Trophoblast cell (in vitro differentiated cells and primary cell): ENCODE results near the gene SP6. TPM values are rescaled to one million over a fixed set of nuclear protein-coding genes. Genes with fewer than 3 reads are reported as not detected.

ENCODE experiments used
- DNase-seq, 2 donors: peaks; one replicate each; pipeline ENCODE4 v3.0.0-alpha.2; 2016
- H2AFZ ChIP-seq: 2 replicates; pipeline ENCODE4 v1.6.1; 2013; ENCODE audit warnings: low read length, moderate library complexity, mild to moderate bottlenecking; ENCODE audit not compliant: insufficient read depth, poor library complexity
- H2AK5ac ChIP-seq: 2 replicates; pipeline ENCODE4 v1.6.1; 2013; ENCODE audit warnings: mild to moderate bottlenecking, low read length
- H2BK120ac ChIP-seq: 2 replicates; pipeline ENCODE4 v1.6.1; 2013; ENCODE audit warnings: low read length, mild to moderate bottlenecking, moderate library complexity; ENCODE audit not compliant: insufficient read depth, poor library complexity
- H2BK12ac ChIP-seq: 2 replicates; pipeline ENCODE4 v1.6.1; 2013; ENCODE audit warnings: mild to moderate bottlenecking, low read length, moderate library complexity
- H2BK5ac ChIP-seq: 2 replicates; pipeline ENCODE4 v1.6.1; 2013; ENCODE audit warnings: low read length, low read depth, moderate library complexity, mild to moderate bottlenecking; ENCODE audit not compliant: poor library complexity
- H3K14ac ChIP-seq: 2 replicates; pipeline ENCODE4 v1.6.1; 2013; ENCODE audit warnings: mild to moderate bottlenecking, low read length
- H3K18ac ChIP-seq: 2 replicates; pipeline ENCODE4 v1.6.1; 2013; ENCODE audit warnings: mild to moderate bottlenecking, low read length
- H3K23ac ChIP-seq: 2 replicates; pipeline ENCODE4 v1.6.1; 2013; ENCODE audit warnings: low read length
- H3K27ac ChIP-seq: 2 replicates; pipeline ENCODE4 v1.5.1; 2013; ENCODE audit warnings: low read depth, mild to moderate bottlenecking, inconsistent platforms, low read length, moderate library complexity
- H3K27me3 ChIP-seq: 2 replicates; pipeline ENCODE4 v1.6.1; 2013; ENCODE audit warnings: inconsistent platforms, mild to moderate bottlenecking, low read length, moderate library complexity; ENCODE audit not compliant: insufficient read depth
- H3K36me3 ChIP-seq, 2 experiments: 1 replicate in 1 of 2; 2 replicates in 1 of 2; pipeline ENCODE4 v1.6.1; 2013; ENCODE audit warnings: low read length in 2 of 2, mild to moderate bottlenecking in 2 of 2, moderate library complexity in 1 of 2; ENCODE audit not compliant: insufficient read depth in 2 of 2, control insufficient read depth in 1 of 2
- H3K4ac ChIP-seq: 2 replicates; pipeline ENCODE4 v1.6.1; 2013; ENCODE audit warnings: low read depth, mild to moderate bottlenecking, low read length, moderate library complexity
- H3K4me1 ChIP-seq, 2 experiments: 1 replicate in 1 of 2; 2 replicates in 1 of 2; pipeline ENCODE4 v1.6.1; 2013; ENCODE audit warnings: low read length in 2 of 2, mild to moderate bottlenecking in 2 of 2, moderate library complexity in 1 of 2; ENCODE audit not compliant: insufficient read depth in 2 of 2, control insufficient read depth in 1 of 2
- H3K4me2 ChIP-seq: 2 replicates; pipeline ENCODE4 v1.6.1; 2013; ENCODE audit warnings: inconsistent platforms, mild to moderate bottlenecking, low read length, moderate library complexity
- H3K4me3 ChIP-seq: 2 replicates; pipeline ENCODE4 v1.5.1; 2013; ENCODE audit warnings: mild to moderate bottlenecking, low read depth, low read length, inconsistent platforms
- H3K79me1 ChIP-seq: one replicate; pipeline ENCODE4 v1.6.1; 2013; ENCODE audit warnings: low read length
- H3K79me2 ChIP-seq: 2 replicates; pipeline ENCODE4 v1.6.1; 2013; ENCODE audit warnings: low read length, mild to moderate bottlenecking; ENCODE audit not compliant: control insufficient read depth, insufficient read depth, poor library complexity
- H3K9ac ChIP-seq: 2 replicates; pipeline ENCODE4 v1.6.1; 2013; ENCODE audit warnings: mild to moderate bottlenecking, low read length
- H3K9me3 ChIP-seq: 2 replicates; pipeline ENCODE4 v1.6.1; 2013; ENCODE audit warnings: low read depth, mild to moderate bottlenecking, control low read depth, inconsistent platforms, low read length; ENCODE audit not compliant: insufficient read depth
- H4K12ac ChIP-seq: 2 replicates; pipeline ENCODE4 v1.6.1; 2013; ENCODE audit warnings: low read depth, mild to moderate bottlenecking, low read length, moderate library complexity
- H4K8ac ChIP-seq: 2 replicates; pipeline ENCODE4 v1.6.1; 2013; ENCODE audit warnings: low read depth, mild to moderate bottlenecking, low read length, moderate library complexity
- H4K91ac ChIP-seq: one replicate; pipeline ENCODE4 v1.6.1; 2013; ENCODE audit warnings: low read depth, mild to moderate bottlenecking, low read length, moderate library complexity
- WGBS: extraction: QIAGEN DNeasy Blood & Tissue Kit; methylation state at CpG from one replicate; pipeline ENCODE4 v1.1.7; 2013; ENCODE audit warnings: missing lambda C conversion rate; ENCODE audit not compliant: insufficient read length, insufficient coverage; ENCODE audit errors: extremely low coverage; 5-methylcytosine and 5-hydroxymethylcytosine counted together
- polyA plus RNA-seq: library from polyadenylated mRNA; stranded (reverse); fragments of 200-250 nt; gene quantifications from 2 replicates; pipeline ENCODE4 v1.2.3, GENCODE V29; 2013

Gene SP6
- polyA plus RNA-seq = 209 and 234 TPM in 2 replicates

DNA sequence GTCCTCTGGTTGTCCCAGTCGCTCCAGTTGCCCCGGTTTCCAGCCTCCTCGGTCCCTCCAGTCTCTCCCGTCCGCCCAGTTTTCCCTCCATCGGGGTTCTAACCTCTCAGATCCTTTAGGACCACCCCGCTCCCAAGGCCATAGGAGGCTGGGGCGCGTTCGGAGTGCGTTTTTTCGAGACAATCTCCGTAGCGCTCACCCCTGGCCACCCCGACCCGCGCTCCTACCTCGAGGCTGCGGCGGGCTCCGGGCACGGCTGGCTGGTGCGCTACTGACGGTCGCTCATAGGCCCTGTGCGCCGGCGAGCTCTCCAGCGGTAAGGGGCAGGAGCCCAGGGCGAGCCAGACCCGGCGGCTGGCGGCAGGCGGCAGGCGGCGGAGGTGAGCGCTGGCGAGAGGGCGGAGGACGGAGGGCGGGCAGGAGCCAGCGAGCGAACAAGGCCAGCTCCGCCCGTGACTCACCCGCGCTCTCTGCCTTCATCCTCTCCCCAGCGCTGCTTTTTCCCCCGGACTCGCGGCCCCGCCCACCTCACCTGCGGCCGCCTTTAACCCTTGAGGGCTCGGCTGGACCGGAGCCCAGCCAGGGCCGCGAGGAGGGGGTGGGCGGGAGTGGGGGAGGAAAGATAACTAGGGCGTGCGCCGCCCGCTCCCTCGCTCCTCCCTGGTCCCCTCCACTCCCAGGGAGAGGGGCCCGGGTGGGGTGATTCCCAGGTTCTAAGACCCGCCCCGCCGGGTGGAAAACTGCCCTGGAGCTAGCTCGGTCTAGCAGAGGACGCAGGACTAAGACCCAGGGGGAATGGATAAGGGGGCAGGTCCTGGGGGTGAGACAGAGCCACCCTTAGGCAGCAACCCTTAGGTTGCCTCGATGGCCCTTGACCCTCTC is at the start of gene SP6:
TSS of gene SP6 (minus strand) at position 472 of the 882 bp plus-strand sequence. CDS start 2,734 bp downstream, outside the sequence.
- peak; percentile 89 to 90 for DNase-seq
- WGBS = no CpG with 5 or more reads among the region's 71 CpGs
- peak within 1 kb of the TSS; percentile 59 for H4K91ac ChIP-seq
- no peak within 1 kb of the TSS for H3K23ac ChIP-seq
- H2BK5ac ChIP-seq = peak within 1 kb of the TSS; percentile 85
- peaks cover 26% of the 10 kb centered on the region for H3K79me1 ChIP-seq
- H4K12ac ChIP-seq = peak within 1 kb of the TSS; percentile 45
- H2BK120ac ChIP-seq = peak within 1 kb of the TSS; percentile 76
- peak within 1 kb of the TSS; percentile 82 for H4K8ac ChIP-seq
- H2AFZ ChIP-seq = peak within 1 kb of the TSS; percentile 53
- H3K4me2 ChIP-seq = peak within 1 kb of the TSS; percentile 82
- H3K36me3 ChIP-seq = peaks cover 9 to 16% of the 10 kb centered on the region in 2 experiments
- H3K4me3 ChIP-seq = peak within 1 kb of the TSS; percentile 67
- peak within 1 kb of the TSS; percentile 75 for H3K9ac ChIP-seq
- H3K27me3 ChIP-seq = peaks cover 13% of the 10 kb centered on the region
- H3K18ac ChIP-seq = peak within 1 kb of the TSS; percentile 89
- H2BK12ac ChIP-seq = peak within 1 kb of the TSS; percentile 72
- H3K9me3 ChIP-seq = no peaks in the 10 kb centered on the region
- H3K4me1 ChIP-seq = peaks cover 27 to 38% of the 10 kb centered on the region in 2 experiments
- peak within 1 kb of the TSS; percentile 86 for H3K14ac ChIP-seq
- H2AK5ac ChIP-seq = peak within 1 kb of the TSS; percentile 4
- peak within 1 kb of the TSS; percentile 57 for H3K27ac ChIP-seq
- H3K4ac ChIP-seq = peak within 1 kb of the TSS; percentile 57
- H3K79me2 ChIP-seq = peaks cover 17% of the 10 kb centered on the region

DNA sequence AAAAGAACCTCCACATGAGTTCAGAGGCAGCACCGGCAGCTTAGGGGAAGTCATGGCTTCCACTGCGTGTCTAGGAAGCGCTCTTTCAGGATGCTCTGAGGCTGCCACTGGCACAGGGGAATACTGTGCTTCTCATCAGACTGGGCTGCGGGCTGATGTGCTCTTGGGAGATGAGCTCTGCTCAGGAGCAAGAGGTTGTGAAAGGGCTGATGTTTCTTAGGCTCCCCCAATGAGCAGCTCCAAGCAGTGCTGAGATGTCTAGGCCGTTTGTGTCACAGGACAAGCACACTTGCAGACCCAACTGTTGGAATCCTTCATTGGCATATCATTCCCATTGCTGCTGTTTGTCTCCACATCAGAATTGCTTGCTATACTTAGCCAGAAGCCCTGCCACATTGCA is 48.7 kb upstream of the SP6 start:
- H2BK120ac ChIP-seq = no peak overlapping the region
- H2BK12ac ChIP-seq = no peak overlapping the region
- no peaks in the 10 kb centered on the region for H3K36me3 ChIP-seq
- WGBS = no CpG with 5 or more reads among the region's 5 CpGs
- H3K79me2 ChIP-seq = peaks cover 8% of the 10 kb centered on the region
- H3K18ac ChIP-seq = no peak overlapping the region
- H3K4me2 ChIP-seq = no peak overlapping the region
- no peak overlapping the region for H2AK5ac ChIP-seq
- H3K14ac ChIP-seq = no peak overlapping the region
- no peak overlapping the region for H3K4me3 ChIP-seq
- H4K91ac ChIP-seq = no peak overlapping the region
- H4K12ac ChIP-seq = no peak overlapping the region
- no peaks in the 10 kb centered on the region for H3K9me3 ChIP-seq
- H4K8ac ChIP-seq = no peak overlapping the region
- H2BK5ac ChIP-seq = no peak overlapping the region
- H3K4me1 ChIP-seq = peaks cover 4 to 8% of the 10 kb centered on the region in 2 experiments
- H3K23ac ChIP-seq = no peak overlapping the region
- no peak overlapping the region for H3K27ac ChIP-seq
- no peak overlapping the region for H2AFZ ChIP-seq
- H3K79me1 ChIP-seq = peaks cover 10% of the 10 kb centered on the region
- no peak for DNase-seq
- H3K4ac ChIP-seq = no peak overlapping the region
- H3K9ac ChIP-seq = no peak overlapping the region
- no peaks in the 10 kb centered on the region for H3K27me3 ChIP-seq

DNA sequence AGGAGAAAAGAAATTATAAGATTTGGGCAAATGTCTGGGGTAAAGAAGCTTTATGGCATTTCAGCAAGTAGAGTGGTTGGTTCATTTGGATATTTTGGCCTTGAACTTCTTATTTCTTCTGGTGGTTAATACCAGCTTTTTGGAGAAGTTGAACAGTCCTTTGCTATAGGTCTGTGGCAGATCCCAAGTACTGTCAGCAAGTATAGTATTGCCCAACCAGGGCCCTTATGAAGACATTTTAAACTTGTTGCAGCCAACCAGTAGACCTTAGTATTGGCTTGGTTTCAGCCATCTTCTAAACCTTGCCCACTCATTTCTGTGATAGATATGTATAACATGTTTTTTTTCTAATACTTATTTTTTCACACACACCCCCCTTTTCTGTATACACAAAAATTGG is 47.3 kb upstream of the SP6 start:
- no peak overlapping the region for H4K12ac ChIP-seq
- H2BK12ac ChIP-seq = no peak overlapping the region
- no peak overlapping the region for H2BK5ac ChIP-seq
- no peak overlapping the region for H3K18ac ChIP-seq
- no peak overlapping the region for H3K23ac ChIP-seq
- no peak overlapping the region for H3K14ac ChIP-seq
- H3K9me3 ChIP-seq = no peaks in the 10 kb centered on the region
- no peaks in the 10 kb centered on the region for H3K36me3 ChIP-seq
- peak in 1 of 2 donors; percentile 11 for DNase-seq
- H3K9ac ChIP-seq = no peak overlapping the region
- no peak overlapping the region for H2AFZ ChIP-seq
- H3K4me2 ChIP-seq = no peak overlapping the region
- peaks cover 0 to 3% of the 10 kb centered on the region in 2 experiments for H3K4me1 ChIP-seq
- no peak overlapping the region for H2BK120ac ChIP-seq
- no peak overlapping the region for H3K27ac ChIP-seq
- H3K79me2 ChIP-seq = peaks cover 8% of the 10 kb centered on the region
- H3K79me1 ChIP-seq = peaks cover 10% of the 10 kb centered on the region
- no peaks in the 10 kb centered on the region for H3K27me3 ChIP-seq
- no peak overlapping the region for H4K91ac ChIP-seq
- H3K4ac ChIP-seq = no peak overlapping the region
- no peak overlapping the region for H2AK5ac ChIP-seq
- H4K8ac ChIP-seq = no peak overlapping the region
- no peak overlapping the region for H3K4me3 ChIP-seq

DNA sequence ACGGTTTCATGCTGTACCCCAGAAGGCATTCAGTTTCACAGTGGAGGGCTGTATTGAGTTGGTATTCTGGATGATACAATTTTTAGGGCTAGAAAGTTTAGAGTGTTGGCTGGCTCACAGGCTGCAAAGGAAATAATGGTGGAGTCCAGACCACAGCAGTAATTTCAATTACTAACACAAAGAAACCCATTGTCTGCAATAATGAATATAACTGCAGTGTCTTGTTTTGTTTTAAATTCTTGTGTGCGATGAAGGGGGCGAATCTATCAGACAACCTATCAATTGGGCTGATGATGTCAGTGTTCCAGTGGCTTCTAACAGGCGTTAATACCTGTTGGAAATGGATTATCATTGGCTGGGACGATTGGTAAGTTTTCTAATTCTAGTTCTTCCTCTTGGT is 46.6 kb upstream of the SP6 start:
- Histone ChIP-seq H3K4me1 (peaks cover 0 to 3% of the 10 kb centered on the region in 2 experiments), H3K18ac (no peak overlapping the region), H3K4ac (no peak overlapping the region), H3K4me2 (peak overlapping the region; percentile 17), H4K12ac (no peak overlapping the region), H3K79me2 (peaks cover 8% of the 10 kb centered on the region), H2BK5ac (no peak overlapping the region), H3K23ac (no peak overlapping the region), H4K8ac (no peak overlapping the region), H3K4me3 (no peak overlapping the region), H2AK5ac (no peak overlapping the region), H3K14ac (no peak overlapping the region), H3K9me3 (no peaks in the 10 kb centered on the region), H3K27ac (no peak overlapping the region), H4K91ac (no peak overlapping the region), H3K27me3 (no peaks in the 10 kb centered on the region), H3K79me1 (peaks cover 10% of the 10 kb centered on the region), H2AFZ (no peak overlapping the region), H3K9ac (no peak overlapping the region), H2BK120ac (no peak overlapping the region), H3K36me3 (no peaks in the 10 kb centered on the region), H2BK12ac (no peak overlapping the region)
- DNase-seq = no peak
- no CpG with 5 or more reads among the region's 5 CpGs for WGBS
